ENCODE results near the gene TLK1.

The TLK1 gene

DNA sequence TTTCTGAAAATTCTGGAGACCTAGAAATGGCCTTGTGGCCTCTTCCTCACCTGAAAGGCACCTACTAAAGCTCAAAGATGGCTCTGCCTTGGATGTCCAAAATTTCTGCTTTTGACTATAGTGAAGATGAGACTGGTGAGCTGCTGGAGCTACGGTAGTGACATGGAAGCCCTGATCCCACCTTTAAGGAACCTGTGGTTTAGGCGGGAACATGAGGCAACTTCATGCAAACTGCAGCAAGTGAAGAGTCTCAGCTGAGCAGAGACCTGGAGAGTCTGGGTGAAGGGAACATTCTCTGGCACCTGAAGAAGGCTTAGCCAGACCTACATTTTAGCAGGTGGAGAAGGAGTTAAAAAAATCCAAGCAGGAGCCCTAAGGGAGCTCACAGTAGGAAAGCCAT is 191.7 kb downstream of the TLK1 start:
- no peak for DNase-seq (ENCODE audit: low read depth in 1 of 2, low spot score in 1 of 2)

DNA sequence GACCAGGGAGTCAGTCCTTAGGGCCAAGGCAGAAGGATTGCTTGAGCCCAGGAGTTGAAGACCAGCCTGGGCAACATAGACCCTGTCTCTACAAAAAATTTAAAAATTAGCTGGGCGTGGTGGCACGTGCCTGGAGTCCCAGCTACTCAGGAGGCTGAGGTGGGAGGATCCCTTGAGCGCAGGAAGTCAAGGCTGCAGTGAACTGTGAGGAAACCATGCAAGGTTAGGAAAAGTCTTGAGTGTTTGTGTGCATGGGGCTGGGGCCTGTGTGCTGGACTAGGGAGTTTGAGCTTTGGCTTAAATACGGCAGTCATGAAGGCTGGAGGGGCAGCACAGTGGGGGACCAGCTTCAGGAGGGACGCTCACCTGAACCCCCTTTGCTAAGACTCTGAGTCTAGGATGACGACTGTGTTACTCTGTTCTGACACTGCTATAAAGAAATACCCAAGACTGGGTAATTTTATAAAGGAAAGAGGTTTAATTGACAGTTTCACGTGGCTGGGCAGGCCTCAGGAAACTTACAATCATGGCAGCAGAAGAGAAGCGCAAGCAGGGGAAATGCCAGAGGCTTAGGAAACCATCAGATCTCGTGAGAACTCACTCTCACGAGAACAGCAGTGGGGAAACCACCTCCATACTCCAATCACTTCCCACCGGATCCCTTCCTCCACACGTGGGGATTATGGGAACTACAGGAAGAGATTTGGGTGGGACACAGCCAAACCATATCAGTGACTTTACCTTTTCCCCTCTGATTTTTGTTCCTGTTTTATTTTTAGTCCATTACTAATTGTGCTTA is 192.3 kb downstream of the TLK1 start:
- DNase-seq (ENCODE audit: low read depth in 1 of 2, low spot score in 1 of 2), result no peak

DNA sequence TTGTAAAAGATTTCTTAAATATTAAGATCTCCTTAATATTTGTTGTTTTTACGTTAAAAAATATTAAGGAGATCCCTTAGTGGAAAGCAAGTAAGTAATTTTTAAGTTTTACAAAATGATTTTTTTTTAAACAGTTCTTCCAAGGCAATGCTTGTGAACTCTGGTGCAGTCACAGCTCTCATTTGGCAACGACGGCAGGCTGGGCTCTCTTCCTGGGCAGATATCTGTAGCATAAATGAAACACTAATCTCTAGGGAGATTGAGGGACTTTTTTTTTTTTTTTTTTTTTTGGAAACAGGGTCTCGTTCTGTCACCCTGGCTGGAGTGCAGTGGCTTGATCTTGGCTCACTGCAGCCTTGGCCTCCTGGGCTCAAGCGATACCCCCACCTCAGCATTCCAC is 193.1 kb downstream of the TLK1 start:
- no peak for DNase-seq (ENCODE audit: low read depth in 1 of 2, low spot score in 1 of 2)

DNA sequence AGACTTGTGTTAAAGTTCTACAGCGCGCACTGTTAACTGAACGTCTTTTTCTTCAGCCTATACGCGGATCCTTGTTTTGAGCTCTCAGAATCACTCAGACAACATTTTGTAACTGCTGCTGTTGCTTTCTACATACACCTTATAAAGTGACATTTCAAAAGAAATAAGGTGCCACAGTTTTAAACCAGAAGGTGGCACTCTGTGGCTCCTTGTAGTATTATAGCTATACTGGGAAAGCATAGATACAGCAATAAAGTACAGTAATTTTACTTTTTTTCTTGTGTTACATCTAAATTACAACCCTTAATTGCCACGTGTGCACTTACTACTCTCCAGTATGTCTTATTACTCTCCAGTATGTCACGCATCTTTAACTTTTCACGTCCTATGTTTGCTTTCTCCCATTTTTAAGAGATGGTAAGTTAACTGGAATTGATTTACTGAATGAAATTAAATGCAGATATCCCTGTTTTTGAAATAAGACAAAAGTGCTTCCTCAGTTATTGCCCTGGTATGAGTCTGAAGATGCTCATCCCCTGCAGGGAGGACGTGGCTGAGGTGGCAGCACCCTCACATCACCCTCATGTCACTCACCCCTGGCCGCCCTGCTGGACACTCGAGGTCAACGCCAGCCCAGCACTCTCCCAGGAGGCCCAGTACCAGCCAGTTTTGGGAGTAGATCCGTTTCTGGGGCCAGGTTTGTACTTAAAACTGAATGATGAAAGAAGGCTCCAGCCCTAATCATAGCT is 193.9 kb downstream of the TLK1 start:
- no peak for DNase-seq (ENCODE audit: low read depth in 1 of 2, low spot score in 1 of 2)

DNA sequence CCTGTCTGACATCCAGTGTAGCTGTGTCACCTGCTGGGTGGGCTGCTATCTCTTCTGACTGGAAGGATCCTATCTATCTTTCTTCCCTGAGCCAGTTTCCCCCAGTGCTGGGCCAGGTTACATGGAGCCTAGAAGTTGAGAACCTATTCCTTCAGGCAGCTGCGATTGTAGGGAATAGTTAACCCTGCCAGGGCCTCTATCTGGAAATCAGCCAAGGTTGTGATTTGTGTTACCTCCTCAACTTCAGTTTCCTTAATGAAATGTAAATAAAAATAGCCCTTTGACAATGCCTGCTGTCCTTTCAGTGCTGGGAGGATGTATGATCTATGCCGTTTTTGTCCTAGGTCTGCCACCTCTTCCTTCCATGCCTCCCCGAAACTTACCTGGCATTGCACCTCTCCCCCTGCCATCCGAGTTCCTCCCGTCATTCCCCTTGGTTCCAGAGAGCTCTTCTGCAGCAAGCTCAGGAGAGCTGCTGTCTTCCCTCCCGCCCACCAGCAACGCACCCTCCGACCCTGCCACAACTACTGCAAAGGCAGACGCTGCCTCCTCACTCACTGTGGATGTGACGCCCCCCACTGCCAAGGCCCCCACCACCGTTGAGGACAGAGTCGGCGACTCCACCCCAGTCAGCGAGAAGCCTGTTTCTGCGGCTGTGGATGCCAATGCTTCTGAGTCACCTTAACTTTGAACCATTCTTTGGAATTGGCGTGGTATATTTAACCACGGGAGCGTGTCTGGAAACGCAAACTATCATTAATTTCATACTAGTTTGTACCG is 195.1 kb downstream of the TLK1 start:
- no peak for DNase-seq (ENCODE audit: low read depth in 1 of 2, low spot score in 1 of 2)

DNA sequence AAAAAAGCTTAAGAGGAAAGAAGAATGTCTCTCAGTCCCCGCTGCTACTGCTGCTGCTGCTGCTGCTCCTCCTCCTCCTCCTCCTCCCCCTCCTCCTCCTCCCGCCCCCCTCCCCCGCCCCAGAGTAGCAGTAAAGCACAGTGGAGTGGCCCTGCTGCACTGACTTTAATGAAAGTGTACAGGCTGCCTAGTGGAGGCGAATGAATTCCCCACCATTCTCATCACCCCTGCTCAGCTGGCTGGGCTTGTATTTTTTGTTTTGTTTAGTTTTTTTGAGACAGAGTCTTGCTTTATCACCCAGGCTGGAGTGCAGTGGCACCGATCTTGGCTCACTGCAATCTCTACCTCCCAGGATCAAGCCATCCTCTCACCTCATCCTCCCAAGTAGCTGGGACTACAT is 197.3 kb downstream of the TLK1 start:
- DNase-seq (ENCODE audit: low read depth in 1 of 2, low spot score in 1 of 2), result no peak

DNA sequence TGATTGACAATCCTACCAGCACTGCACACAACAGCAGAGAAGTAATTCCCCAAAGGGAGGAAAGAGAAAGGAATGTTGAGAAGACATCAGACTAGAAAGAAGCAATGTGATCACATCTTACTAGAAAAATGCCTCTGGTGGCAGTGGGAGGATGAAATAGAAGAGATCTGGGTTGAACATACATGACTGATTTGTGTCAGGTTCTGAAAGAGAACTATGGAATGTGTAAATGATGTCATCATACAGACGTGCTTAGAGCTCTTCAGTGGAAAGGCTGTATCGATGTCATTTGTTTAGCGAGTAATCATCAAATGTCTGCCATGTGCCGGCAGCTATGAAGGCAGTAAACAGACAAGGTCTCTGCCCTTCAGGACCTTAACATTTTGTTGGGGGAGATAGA is 206.8 kb downstream of the TLK1 start:
- DNase-seq (ENCODE audit: low read depth in 1 of 2, low spot score in 1 of 2), result no peak

DNA sequence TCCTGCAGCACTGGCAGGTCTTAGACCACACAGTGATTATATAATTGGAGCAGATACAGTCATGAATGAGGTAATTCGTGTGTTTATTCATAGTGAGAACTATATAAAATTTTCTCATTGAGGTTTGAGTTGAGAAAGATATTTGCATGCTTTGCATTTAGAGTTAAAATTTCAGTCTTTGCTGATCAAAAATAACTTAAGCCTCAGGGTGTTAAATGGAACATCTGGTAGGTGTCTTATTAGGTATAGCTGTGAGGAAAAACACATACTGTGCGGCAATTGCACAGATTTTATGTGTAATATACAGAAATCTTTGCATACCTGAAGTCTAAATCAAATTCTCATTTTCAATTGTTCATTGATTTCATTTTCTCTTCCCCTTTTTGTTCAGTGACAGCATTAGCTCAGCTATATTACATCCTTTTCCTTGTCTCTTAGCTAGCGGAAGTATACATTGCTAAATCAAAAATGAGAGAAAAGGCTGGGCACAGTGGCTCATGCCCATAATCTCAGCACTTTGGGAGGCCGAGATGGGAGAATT is 210.4 kb downstream of the TLK1 start:
- DNase-seq (ENCODE audit: low read depth in 1 of 2, low spot score in 1 of 2), result no peak

DNA sequence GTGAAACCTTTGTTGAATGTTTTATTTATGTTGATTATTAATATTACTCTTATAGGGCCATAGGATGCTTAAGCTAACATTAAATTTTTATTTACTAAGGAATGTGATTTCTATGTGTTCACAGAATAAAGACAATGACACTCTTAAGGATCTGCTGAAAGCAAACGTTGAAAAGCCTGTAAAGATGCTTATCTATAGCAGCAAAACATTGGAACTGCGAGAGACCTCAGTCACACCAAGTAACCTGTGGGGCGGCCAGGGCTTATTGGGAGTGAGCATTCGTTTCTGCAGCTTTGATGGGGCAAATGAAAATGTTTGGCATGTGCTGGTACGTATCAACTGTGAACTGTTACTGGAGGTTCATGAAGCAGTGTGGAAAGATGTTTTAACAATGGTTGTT is 211.3 kb downstream of the TLK1 start:
- no peak for DNase-seq (ENCODE audit: low read depth in 1 of 2, low spot score in 1 of 2)

DNA sequence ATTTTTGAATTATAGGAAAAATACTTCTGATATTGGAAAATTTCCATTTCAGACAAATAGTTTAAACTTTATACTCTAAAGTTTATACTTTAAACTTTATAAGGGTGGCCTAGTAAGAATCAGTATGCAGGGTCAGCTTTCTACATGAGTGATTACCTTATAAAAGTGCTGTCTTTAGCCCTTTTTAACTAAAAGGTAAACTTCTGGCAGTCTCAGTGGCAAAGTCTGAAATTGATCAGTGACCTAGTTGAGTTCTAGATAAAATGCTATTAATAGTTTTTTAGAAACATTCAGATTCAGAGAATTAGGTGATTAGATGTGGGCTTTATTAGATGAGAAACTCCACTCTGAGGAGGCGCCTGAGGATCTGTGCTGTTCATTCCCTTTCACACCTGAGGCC is 216.1 kb downstream of the TLK1 start:
- DNase-seq (ENCODE audit: low read depth in 1 of 2, low spot score in 1 of 2), result no peak

DNA sequence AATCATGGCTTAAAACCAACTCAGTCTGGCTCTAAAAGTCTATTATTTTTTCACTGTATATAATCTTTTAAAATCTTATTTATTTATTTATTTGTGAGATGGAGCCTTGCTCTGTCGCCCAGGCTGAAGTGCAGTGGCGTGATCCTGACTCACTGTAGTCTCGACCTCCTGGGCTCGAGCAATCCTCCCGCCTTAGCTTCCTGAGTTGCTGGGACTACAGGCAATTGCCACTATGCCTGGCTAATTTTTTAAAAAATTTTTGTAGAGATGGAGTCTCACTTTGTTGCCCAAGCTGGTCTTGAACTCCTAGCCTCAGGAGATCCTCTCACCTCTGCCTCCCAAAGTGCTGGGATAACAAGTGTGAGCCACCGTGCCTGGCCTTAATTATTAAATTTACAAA is 217.1 kb downstream of the TLK1 start:
- no peak for DNase-seq (ENCODE audit: low read depth in 1 of 2, low spot score in 1 of 2)

DNA sequence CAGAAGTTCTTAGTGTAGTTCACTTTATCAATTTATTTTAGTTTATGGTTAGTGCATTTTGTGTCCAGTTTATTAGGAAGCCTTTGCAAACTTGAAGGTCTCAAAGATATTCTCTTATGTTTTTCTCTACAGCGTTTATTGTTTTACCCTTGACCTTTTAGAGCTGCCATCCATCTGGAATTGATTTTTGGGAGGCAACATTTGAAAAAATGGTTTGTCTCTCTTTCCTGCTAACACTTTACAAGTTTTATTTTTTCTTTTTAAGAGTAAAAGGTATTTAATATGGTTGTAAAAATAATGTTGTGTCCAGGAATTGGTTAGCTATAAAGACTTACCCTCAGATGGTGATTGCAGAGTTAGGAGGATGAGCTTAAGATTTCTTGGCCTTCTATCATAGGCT is 217.7 kb downstream of the TLK1 start:
- DNase-seq (ENCODE audit: low read depth in 1 of 2, low spot score in 1 of 2), result no peak

DNA sequence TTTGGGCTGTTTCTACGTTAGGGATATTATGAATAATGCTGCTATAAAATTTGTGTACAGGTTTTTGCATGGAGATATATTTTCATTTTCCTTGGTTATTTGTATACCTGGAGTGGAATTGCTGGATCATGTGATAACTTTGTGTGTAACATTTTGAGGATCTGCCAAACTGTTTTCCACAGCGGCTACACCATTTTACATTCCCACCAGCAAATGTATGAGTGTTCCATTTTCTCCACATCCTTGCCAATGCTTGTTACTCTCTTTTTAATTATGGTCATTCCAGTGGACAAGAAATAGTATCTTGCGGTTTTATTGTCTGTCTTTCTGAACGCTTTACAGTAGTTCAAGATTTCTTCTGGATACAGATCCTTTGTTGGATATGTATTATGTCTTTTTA is 218.1 kb downstream of the TLK1 start:
- DNase-seq (ENCODE audit: low read depth in 1 of 2, low spot score in 1 of 2), result no peak

Measured in activated T-helper 1 cell treated with anti-CD3 and anti-CD28 coated beads, Interleukin-2, amount 50 U/mL, for 16 hours (primary cell).